LHCN-M2 (cell line): ENCODE results near the gene CDKN1A. TPM values are rescaled to one million over a fixed set of nuclear protein-coding genes. Genes with fewer than 3 reads are reported as not detected.
"Not testable (repeated sequence)": the region's sequence is repeated elsewhere in the genome, so short reads cannot be mapped to it uniquely, and the experiment has no call there.

ENCODE experiments used
- DNase-seq: peaks from one replicate; pipeline ENCODE4 v3.0.0-alpha.2; 2012; ENCODE audit warnings: low read depth
- polyA plus RNA-seq: library from polyadenylated mRNA; unstranded; fragments of >200 nt; gene quantifications from one replicate; pipeline ENCODE4 v1.2.1, GENCODE V29; 2012; ENCODE audit warnings: missing spikeins
- total RNA-seq: library from RNA; depleted of rRNA; stranded (reverse); fragments of >200 nt; gene quantifications from 2 replicates; pipeline ENCODE4 v1.2.3, GENCODE V29; 2014; rRNA removed

CDKN1A gene
- total RNA-seq, result 560 and 669 TPM in 2 replicates
- 537 TPM for polyA plus RNA-seq

DNA sequence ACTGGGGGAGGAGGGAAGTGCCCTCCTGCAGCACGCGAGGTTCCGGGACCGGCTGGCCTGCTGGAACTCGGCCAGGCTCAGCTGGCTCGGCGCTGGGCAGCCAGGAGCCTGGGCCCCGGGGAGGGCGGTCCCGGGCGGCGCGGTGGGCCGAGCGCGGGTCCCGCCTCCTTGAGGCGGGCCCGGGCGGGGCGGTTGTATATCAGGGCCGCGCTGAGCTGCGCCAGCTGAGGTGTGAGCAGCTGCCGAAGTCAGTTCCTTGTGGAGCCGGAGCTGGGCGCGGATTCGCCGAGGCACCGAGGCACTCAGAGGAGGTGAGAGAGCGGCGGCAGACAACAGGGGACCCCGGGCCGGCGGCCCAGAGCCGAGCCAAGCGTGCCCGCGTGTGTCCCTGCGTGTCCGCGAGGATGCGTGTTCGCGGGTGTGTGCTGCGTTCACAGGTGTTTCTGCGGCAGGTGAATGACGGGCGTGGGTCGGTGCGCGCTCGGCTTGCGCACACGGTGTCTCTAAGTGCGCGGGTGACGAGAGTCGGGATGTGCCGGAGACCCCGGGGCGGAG is at the start of gene CDKN1A:
CDKN1A (plus strand) TSS at position 227 of the 555 bp plus-strand sequence. CDS start 5,388 bp downstream, outside the sequence.
- peak; percentile 96 for DNase-seq

DNA sequence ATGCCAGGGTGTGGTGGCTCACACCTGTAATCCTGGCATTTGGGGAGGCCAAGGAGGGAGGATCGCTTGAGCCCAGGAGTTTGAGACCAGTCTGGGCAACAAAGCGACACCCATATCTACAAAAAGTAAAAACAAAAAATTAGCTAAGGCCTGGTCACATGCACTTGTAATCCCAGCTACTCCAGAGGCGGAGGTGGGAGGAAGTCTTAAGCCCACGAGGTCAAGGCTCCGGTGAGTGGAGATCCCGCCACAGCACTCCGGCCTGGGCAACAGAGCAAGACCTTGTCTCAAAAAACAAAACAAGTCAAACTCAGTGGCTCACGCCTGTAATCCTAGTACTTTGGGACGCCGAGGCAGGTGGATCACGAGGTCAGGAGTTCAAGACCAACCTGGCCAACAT is 48.7 kb upstream of the CDKN1A start:
- no peak for DNase-seq

DNA sequence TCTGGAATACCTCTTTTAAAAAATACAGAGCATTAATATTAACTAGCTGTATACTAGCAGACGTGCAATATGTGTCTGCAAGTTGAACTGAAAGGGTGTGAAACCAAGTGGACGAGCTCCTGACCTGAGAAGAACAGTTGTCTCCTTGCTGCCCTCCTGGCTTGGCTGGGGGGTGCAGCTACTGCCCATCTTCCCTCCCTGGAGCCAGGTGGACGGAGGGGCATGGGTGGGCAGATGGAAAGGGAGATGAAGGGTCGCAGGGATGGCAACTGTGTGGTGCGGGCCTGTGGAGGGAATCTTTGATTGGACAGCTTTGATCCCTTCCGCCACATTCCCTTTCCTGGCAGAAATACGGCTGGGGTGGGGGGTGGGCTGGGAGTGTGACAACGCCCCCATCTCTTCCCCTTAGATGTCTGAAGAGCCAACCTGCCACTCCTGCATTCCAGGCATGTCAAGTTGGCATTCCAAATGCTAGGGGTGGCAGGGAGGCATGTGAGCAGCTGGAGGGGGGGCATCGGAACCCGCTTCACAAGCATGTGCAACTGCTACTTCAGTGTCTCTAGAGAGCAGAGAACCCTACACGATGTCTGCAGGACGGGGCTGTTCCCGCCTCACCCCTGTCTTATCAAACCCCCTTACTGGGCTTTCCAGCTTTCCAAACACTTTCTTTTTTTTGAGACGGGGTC is 47.0 kb upstream of the CDKN1A start:
- no peak for DNase-seq

DNA sequence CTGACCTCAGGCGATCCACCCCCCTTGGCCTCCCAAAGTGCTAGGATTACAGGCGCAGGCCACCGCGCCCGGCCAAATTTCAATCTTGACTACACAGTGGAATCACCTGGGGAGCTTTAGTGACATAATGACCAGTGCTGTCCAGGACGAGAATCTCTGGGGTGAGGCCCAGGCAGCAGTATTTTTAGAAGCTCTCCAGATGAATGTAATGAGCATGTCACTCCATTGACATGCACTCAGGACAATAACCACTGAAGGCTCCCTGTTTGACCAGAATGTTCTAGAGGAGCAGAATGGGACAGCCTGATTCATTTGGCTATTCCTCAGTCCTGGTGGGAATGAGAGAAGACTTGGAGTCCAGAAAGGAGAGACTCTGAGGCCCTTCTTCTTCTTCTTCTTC is 45.1 kb upstream of the CDKN1A start:
- DNase-seq, result no peak

DNA sequence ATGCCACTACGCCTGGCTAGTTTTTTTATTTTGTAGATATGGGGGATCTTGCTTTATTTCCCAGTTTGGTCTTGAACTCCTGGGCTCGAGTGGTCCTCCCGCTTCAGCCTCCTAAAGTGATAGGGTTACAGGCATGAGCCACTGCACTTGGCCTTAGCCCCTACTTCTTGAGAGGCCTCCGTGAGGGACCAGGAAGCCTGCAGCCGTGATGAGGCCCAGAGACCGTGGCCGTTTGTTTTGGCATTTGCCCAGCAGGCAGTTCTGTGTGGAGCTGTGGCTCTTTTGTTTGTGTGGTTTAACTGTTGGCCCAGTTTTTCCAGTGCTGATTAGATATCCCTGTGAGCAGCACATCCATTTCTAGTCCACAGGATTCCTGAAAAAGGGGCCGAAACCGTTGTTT is 44.6 kb upstream of the CDKN1A start:
- DNase-seq, result peak; percentile 51

DNA sequence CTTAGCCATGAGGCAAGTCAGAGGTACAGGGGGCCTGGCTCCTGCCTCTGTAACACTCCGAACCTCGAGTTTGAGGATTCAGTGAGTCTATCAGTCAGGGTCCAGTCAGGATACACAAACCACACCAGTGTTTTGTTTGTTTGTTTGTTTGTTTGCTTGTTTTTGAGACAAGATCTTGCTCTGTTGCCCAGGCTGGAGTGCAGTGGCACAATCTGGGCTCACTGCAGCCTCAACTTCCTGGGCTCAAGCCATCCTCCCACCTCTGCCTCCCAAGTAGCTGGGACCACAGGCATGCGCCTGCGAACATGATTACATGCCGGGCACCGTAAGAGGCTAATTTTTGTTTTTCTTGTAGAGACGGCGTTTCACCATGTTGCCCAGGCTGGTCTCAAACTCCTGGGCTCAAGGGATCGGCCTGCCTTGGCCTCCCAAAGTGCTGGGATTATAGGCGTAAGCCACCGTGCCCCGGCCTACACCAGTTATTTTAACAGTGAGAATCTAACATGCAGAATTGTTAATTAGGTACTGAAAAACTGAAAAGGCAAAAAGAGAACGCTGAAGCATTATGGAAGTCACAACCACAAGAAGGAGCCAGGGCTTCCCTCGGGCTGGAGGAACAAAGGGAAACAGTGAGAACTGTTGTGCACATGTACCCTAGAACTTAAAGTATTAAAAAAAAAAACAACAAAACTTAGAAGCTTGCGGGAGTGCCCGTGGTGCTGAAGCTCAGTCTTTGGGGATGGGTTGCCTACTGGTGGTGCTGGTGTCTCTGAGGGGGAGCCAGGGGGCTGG is 44.0 kb upstream of the CDKN1A start:
- DNase-seq, result no peak

DNA sequence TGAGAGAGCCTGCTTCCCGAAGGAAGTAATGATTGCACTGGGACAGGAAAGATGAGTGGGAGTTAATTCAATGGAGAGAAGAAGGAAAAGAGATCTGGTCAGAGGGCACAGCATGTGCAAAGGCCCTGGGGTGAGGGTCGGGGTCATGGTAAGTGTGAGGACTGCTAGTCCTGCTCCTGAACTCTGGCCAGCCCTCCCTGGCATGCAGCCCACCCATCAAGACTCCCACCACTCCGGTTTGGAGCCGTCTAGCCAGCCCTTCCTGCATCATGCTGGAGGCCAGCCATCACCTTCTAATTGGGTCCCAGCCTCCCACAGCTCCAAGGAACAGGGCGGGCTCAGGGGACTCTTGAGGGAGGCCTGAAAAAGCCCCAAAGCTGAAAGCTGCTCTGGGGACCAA is 42.2 kb upstream of the CDKN1A start:
- DNase-seq, result no peak

DNA sequence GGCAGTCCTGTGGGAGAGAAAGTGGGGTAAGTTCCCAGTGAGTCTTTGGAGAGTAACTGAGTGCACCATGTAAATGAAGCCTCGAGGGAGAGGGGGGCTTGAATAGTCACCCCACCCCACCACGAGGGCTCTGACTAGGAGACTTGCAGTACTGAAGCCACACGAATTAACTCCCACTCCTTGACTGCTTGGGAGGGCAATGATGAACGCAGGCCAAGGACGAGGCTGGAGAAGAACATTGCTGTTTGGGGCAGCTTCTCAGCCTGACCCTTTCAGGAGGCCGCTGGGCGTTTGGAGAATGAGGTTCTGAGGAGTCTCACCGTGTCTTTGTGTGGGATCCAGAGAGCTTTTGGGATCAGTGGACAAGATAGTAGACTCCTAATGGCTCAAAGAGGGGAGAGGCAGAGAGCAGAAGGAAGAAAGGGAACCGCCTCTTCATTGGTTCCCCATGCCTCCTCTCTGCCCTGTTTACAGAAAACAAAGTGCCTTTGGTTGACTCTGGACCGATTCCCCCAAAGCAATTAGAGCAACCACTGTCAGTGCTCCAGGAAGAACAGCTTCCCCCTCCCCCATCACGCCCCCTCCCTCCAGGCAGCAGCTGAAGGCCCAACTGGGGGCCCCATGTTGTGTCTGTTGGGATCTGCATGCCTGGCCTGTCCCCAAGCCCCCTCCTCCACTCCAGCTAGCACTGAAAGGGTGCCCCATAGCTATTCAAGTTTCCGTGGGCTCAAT is 41.7 kb upstream of the CDKN1A start:
- no peak for DNase-seq

DNA sequence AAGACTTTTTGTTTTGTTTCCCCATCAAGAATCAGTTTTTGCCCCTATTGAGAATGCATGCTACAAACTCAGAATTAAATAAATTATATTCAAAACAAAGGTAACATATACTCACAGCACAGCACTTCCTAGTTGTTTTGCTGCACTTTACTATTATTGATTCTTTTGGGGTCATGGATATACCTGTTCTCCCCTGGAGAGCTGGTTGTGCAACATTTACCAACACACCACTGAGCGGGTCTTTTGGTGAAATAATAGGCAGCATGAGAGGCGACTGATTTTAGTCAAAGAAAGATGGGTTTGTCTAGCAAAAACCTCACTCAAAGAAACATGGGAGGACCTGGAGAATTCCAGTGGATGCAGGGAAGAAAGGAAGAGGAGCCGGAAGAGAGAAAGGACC is 39.9 kb upstream of the CDKN1A start:
- no peak for DNase-seq

DNA sequence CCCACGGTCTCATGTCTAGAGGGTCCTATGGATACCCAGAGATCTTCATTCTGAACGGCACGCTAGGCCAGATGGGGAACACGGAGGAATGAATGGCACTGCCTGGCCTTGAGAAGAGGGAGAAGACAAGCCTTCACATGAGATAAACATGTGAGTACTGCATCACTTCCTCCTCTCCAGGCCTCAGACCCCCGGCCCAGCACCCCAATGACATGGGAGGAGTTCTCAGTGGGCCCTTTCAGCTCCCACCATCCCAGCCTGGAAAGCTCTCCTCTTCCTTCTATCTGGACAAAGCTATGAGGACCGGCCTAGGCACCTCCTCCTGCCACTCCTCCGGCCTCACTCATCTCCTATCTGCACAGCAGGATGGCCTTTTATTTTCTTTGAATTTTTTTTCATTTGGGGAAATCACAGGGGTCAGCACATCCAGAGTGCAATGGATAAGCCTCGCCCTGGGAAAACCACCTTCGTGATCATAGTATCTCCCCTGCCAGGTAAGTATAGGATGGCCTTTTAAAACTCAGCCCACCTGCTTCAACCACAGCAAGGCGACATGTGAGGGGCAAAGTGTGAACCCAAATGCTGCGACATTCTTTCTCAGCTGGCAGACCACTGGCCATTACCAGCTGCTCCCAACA is 39.2 kb upstream of the CDKN1A start:
- no peak for DNase-seq

DNA sequence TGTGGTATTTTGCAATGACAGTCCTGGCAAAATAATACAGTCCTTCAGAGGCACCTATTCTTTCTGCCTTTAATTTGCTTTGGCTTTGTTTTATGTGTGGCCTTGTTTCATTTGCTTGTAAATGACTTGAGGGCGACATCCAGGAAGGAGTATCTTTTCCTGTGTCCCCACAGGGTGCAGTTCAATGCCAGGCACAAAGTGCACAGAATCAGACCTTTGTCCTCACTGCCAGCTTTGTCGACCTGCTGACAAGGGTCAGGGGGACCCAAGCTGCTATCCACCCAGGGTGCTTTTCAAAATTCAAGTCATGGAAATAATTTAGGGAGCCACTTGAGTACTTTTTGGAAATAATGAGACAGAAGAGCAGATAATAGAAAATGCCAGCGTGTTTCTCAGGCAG is 37.0 kb upstream of the CDKN1A start:
- no peak for DNase-seq

DNA sequence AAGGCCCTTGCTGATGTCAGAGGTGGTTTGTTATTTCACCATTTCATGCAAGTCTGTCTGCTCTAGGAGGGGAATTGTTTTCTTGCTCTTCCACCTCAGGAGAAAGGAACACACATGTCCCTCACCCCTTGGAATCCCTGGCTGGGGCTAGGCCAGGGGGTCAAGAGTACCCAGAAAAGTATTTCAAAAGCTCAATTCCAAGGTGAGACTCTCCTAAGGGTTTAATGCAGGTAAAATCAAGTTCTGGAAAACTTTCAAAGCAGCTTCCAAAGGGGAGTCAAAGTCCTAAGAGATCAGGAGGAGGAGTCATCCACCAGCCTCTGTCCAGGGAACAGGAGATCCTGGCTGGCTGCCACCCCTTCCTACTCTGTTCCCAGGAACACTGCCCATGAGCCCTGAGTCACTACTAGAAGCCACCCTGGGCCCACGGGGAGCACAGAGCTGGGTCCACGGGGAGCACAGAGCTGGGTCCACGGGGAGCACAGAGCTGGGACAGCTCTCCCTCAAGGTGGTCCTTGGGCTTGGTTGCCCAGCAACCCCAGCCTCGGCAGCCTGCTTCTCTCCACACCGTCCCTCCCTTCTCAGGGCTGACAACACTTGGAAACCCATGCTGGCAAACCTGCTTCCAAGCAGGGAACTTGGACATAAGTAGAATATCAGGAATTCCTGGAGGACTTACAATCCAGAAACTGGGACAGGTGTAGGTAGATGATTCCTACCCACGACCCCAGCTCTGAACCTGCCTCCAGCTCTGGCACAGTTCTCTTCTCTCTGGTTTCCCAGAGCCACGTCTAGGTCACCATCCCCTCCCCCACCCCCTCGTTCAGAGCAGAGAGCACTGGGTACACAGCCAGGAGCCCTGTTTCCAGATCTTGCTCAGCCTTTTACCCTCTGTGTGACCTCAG is 35.3 kb upstream of the CDKN1A start:
- peak; percentile 86 for DNase-seq

DNA sequence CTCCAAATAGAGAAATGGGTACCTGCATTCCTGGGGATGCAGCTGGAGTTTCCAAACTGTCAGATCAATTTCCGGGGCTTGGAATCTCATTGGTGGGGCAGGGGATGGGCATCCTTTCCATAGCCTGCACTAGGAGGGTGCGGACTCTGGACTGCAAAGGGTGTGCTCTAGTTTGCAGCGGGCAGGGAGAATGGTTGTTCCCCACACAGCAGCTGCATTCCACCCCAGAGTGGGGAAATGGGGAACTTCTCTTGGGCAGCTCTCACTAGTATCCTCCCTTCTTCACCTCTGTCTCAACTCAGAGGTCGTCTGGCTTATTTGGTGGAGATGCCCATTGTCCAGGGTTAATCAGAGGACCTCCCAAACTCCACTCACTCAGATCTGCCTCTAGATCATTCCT is 34.5 kb upstream of the CDKN1A start:
- DNase-seq, result no peak

DNA sequence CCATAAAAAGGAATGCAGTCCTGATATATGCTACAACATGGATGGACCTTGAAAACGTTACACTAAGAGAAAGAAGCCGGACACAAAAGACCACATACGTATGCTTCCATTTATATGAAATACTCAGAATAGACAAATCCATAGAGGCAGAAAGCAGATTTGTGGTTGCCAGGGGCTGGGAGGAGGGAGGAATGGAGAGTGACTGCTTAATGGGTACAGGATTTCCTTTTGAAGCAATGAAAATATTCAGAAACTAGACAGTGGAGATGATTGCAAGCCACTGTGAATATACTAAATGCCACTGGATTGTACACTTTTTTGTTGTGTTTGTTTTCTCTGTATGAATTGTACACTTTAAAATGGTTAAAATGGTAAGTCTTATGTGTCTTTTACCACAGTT is 29.4 kb upstream of the CDKN1A start:
- DNase-seq, result no peak

DNA sequence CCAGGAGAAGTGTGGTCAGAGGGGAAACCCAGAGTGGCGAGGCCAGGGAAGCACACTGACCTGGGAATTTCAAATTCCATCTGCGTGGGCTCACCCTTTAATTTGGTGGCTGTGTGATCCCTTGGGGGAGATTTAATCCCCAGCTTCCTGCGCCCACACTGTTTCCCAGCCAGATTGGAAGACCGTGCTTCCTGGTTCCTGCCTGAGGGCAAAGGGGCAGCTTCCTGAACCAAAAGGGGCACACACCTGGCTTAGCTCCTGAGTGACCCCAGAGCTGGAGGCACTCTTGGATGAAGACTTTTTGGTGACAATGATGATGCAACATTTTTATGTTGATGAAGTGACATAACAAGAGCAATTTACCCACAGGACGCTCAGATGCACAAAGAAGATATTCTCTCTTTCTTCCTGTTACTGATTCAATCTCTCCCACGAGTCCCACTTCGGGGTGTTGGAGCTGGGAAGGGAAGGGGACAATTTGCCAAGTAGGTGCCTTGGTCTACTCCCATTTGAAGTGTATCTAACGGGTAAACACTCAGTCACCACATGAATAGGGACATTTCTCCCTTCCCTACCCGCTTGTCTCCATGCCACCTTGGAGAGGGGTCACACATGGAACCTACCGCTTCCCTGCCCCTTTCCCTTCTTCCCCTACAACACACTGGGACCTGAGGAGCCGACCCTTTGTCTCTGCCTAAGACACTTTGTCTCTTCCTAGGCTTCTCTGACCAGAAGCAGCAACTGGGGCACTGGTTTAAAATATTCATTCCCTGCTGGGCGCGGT is 28.6 kb upstream of the CDKN1A start:
- DNase-seq, result no peak

DNA sequence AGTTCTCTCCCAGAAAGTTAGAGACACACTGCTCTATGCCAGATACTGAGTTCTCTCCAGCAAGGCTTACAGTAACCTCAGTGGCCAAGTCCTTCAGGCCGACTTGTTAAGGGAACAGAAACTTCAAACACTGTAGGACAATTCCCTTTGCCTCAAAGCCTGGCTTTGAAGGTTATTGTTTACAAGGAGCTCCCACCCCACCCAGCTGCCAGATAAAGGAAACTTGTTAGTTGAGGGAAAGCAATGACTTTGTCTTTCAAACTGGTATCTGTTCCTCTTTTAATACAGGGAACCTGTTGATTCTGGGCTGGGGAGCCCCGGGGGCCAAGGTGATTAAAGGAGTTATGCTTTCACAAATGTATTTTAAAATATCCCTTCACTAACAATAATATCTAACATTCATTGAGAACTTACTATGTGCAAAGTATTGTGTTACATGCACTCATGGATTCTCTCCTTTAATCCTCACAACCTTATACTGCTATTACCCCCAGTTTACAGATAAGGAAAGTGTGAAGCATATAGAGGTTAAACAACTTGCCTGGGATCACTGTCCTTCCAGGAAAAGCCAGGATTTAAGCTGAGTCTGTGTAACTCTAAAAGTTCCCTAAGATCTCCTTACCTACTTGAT is 27.6 kb upstream of the CDKN1A start:
- DNase-seq, result no peak

DNA sequence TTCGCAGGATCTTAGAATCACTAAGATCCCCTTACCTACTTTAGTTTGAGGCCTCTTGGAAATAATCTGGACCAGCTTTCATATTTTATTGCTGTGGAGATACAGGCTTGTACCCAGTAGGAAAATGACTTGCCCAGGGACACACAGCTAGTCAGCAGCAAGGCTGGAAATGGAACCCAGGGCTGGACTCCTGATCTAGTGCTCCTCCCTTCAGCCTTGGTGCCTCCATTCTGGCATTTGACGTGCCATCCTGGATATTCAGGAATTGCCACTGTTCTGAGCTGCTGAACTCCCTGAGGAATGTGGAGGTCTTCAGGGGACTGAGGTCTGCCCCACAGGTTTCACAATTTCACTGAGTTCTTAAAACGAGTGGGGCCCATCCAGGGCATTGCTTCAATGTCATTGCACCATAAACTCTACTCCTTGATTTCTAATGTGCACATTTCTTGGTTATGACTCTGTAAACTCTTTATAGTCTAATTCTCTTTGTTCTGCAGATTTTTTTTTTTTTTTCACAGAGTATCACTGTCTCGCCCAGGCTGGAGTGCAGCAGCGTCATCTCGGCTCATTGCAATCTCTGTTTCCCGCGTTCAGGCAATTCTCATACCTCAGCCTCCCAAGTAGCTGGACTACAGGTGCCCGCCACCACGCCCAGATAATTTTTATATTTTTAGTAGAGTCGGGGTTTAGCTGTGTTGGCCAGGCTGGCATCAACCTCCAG is 26.7 kb upstream of the CDKN1A start:
- DNase-seq, result no peak

DNA sequence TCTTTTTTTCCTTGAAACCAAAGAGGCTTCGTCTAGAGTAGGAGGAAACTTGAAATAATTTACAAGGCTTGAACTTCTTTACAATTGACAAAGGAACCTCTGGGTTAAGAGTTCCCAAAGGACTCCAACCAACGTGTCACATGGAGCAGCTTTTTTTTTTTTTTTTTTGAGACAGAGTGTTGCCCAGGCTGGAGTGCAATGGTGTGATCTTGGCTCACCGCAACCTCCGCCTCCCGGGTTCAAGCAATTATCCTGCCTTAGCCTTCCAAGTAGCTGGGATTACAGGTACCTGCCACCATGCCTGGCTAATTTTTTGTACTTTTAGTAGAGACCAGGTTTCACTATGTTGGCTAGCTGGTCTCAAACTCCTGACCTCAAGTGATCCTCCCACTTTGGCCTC is 24.0 kb upstream of the CDKN1A start:
- DNase-seq, result not testable (repeated sequence)
